Activated CD4-positive, alpha-beta memory T cell treated with anti-CD3 and anti-CD28 coated beads, Interleukin-2, amount 10 ng/mL, durations not matched to agents 7 days and 5 days (primary cell): ENCODE data around the gene PRKN. TPM values are rescaled to one million over a fixed set of nuclear protein-coding genes. Genes with fewer than 3 reads are reported as not detected.

ENCODE experiments used
- CTCF ChIA-PET: fragments of 350-600 bp; sonication (Branson Sonifier 250); formaldehyde crosslinking; loops from one replicate; lab custom pipeline; 2021; ENCODE audit warnings: antibody characterized with exemption, inconsistent platforms; lab: Charles Lee
- POLR2A ChIA-PET: fragments of 350-600 bp; sonication (Branson Sonifier 250); formaldehyde crosslinking; loops from one replicate; lab custom pipeline; 2021; ENCODE audit warnings: antibody characterized with exemption; lab: Charles Lee
- DNase-seq: peaks from one replicate; pipeline ENCODE4 v3.0.0-alpha.2; 2020
- H3K27ac Mint-ChIP-seq: one replicate; pipeline ENCODE4 v1.8.0; 2021; ENCODE audit warnings: mild to moderate bottlenecking, mixed read lengths
- H3K27me3 Mint-ChIP-seq: one replicate; pipeline ENCODE4 v1.8.0; 2021; ENCODE audit warnings: mixed read lengths
- H3K36me3 Mint-ChIP-seq: one replicate; pipeline ENCODE4 v1.8.0; 2021; ENCODE audit warnings: low read depth, mixed read lengths
- H3K4me1 Mint-ChIP-seq: one replicate; pipeline ENCODE4 v1.8.0; 2021; ENCODE audit warnings: mixed read lengths
- H3K4me3 Mint-ChIP-seq: one replicate; pipeline ENCODE4 v1.8.0; 2021; ENCODE audit warnings: mild to moderate bottlenecking, mixed read lengths
- H3K9me3 Mint-ChIP-seq: one replicate; pipeline ENCODE4 v1.8.0; 2021; ENCODE audit warnings: mixed read lengths
- total RNA-seq, 2 experiments: library from RNA; stranded (reverse); gene quantifications; one replicate each; pipeline ENCODE4 v1.2.3, GENCODE V29; 2021

Gene PRKN
- total RNA-seq, 2 experiments from 2014 or later, result 0.13 to 0.43 TPM

DNA sequence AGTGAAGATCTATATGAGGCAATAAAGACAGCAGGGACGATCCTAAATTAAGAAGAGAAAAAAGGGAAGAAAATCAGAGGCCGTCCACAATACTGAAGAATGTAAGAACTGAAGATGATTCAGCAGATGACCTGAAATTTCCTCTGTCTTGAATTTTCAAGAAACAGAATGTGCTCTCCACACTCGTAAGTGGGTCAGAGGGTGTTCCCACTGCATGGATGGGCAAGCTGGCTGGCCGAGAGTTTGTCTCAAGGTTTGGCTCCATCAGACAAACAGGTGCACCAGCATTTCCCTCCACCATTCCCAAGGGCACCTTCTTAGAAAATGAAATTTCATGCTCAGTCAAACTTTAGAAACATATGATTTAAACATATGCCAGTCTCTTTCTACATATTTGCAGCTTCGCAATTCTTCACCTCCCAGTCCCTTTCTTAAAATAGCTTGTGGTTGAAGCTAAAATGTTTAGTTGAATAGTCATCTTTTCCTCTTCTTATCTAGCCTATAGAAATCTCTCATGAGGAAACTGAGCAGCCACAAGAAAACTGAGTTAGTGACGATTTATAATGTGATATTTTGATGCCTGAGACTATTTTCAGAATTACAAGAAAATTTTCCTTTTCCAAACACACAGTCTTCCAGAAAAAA, 576.4 kb downstream of the PRKN start:
- Mint-ChIP-seq H3K4me3 (no peak overlapping the region), H3K36me3 (no peaks in the 10 kb centered on the region), H3K27ac (no peak overlapping the region), H3K9me3 (peaks cover 3% of the 10 kb centered on the region), H3K4me1 (no peaks in the 10 kb centered on the region), H3K27me3 (no peaks in the 10 kb centered on the region)
- ChIA-PET POLR2A (no interaction called here), CTCF (no interaction called here)
- no peak for DNase-seq

DNA sequence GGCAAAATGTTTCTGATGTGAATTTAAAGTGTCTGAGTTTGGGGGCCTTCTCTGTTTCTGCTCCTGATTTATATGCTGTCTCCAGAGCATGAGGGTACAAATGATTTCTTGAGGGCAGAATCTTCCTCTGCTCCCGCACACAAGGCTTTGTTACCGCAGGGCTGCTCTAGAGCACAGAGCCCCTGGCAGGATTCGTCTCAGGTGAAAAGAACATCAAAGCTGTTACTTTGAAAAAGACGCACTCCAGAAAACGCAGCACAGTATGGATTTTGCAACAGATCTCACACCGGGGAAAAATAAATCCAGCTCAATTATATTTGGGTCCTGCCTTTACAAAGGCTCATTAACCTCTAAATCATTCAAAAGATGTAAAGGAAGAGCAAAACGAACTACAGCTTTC, 577.3 kb downstream of the PRKN start:
- H3K4me1 Mint-ChIP-seq, result no peaks in the 10 kb centered on the region
- H3K4me3 Mint-ChIP-seq, result no peak overlapping the region
- no peaks in the 10 kb centered on the region for H3K36me3 Mint-ChIP-seq
- POLR2A ChIA-PET, result no interaction called here
- no peaks in the 10 kb centered on the region for H3K27me3 Mint-ChIP-seq
- CTCF ChIA-PET, result no interaction called here
- no peak overlapping the region for H3K27ac Mint-ChIP-seq
- peaks cover 5% of the 10 kb centered on the region for H3K9me3 Mint-ChIP-seq
- DNase-seq, result no peak

DNA sequence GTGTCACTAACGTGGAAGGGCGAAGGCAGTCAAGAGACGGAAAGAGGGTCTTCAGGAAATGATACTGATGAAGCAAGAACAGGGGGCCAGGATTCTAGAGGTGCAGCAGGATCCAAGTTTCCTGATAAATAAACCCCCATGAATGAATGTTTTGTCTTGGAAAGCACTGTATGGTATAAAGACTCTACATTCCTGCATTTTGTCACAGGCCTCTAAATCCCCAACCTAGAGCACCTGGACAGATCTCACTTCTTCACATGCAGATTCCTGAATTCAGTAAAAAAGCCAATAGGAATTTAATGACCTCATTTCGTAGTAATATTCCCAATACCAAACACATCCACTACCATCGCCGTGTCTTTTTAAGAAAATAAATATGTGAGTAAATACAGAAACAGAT, 577.8 kb downstream of the PRKN start:
- H3K9me3 Mint-ChIP-seq, result peaks cover 6% of the 10 kb centered on the region
- H3K27ac Mint-ChIP-seq, result no peak overlapping the region
- POLR2A ChIA-PET, result no interaction called here

DNA sequence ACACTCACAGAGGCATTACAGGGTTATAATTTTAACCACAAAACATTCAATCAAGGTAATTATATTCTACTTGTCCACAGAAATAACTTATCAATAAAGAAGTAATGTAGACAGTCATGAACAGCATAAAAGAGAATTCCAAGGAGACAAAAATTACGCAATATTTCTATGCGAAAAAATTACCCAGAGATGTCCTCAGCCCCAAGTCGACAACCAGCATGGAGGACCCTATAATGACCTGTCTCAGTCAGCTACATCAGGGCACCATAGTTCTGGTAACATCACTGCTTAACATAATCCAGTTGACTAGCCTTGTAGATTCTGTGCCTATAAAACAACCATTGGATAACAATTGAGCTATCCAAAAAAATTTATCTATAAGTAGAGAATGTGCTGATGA, 579.8 kb downstream of the PRKN start:
- ChIA-PET POLR2A (no interaction called here), CTCF (no interaction called here)
- H3K4me1 Mint-ChIP-seq, result no peaks in the 10 kb centered on the region
- no peak overlapping the region for H3K4me3 Mint-ChIP-seq
- no peak overlapping the region for H3K27ac Mint-ChIP-seq
- H3K9me3 Mint-ChIP-seq, result peaks cover 9% of the 10 kb centered on the region
- no peaks in the 10 kb centered on the region for H3K27me3 Mint-ChIP-seq
- DNase-seq, result no peak
- no peaks in the 10 kb centered on the region for H3K36me3 Mint-ChIP-seq

More for the DNA sequence above, 577.8 kb downstream of the PRKN start:
- H3K27me3 Mint-ChIP-seq, result no peaks in the 10 kb centered on the region
- no peak for DNase-seq
- no peaks in the 10 kb centered on the region for H3K36me3 Mint-ChIP-seq
- H3K4me1 Mint-ChIP-seq, result no peaks in the 10 kb centered on the region
- CTCF ChIA-PET, result no interaction called here
- no peak overlapping the region for H3K4me3 Mint-ChIP-seq

DNA sequence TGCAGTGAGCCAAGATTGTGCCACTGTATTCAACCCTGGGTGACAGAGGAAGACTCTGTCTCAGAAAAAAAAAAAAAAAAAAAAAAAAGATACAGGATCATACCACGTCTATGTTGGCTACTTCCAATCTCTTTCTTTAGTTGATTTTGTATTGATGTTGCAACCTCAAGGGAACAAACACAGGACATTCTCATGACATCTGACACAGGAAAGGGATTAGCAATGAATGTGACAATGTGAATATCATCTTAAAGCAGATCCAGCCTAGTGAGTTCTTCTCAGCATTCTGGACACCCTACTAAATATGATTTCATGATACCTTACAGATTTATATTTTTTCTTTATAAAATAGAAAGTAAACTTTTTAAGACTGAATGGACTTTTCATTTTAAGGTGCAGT, 580.3 kb downstream of the PRKN start:
- H3K27ac Mint-ChIP-seq, result no peak overlapping the region
- POLR2A ChIA-PET, result no interaction called here

DNA sequence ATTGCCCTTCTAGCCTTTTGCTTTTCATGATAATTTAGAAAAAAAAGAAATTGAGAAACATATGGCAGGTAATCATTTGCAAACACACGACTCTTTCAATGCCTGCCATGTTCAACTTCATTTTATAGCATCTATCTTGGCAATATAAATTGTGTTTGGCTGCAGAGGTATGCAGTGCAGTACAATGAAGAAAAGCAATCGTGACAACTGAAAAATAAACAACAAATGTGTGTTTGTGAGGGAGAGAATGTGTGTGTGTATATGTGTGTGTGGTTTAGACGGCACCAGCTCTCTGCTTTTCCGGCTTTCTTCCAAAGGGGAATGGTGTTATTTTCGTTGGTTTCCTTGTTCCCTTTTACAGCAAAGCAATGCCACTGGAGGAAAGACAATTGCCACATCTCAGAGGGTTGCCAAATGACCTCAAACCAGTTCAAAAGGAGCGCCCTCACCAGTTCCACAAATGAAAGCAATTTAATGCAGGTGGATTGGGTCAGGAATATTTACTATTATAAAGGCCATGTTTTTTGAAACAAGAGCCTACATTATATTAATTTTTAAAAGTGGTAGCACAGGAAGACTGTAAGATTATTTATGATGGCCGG, 587.2 kb downstream of the PRKN start:
- ChIA-PET CTCF (no interaction called here), POLR2A (no interaction called here)
- Mint-ChIP-seq H3K9me3 (peaks cover 13% of the 10 kb centered on the region), H3K27ac (no peak overlapping the region), H3K4me1 (no peaks in the 10 kb centered on the region), H3K4me3 (no peak overlapping the region), H3K27me3 (no peaks in the 10 kb centered on the region), H3K36me3 (no peaks in the 10 kb centered on the region)
- no peak for DNase-seq

More for the DNA sequence above, 580.3 kb downstream of the PRKN start:
- no peak for DNase-seq
- Mint-ChIP-seq H3K9me3 (peaks cover 9% of the 10 kb centered on the region), H3K4me1 (no peaks in the 10 kb centered on the region), H3K4me3 (no peak overlapping the region), H3K27me3 (no peaks in the 10 kb centered on the region), H3K36me3 (no peaks in the 10 kb centered on the region)
- CTCF ChIA-PET, result no interaction called here

DNA sequence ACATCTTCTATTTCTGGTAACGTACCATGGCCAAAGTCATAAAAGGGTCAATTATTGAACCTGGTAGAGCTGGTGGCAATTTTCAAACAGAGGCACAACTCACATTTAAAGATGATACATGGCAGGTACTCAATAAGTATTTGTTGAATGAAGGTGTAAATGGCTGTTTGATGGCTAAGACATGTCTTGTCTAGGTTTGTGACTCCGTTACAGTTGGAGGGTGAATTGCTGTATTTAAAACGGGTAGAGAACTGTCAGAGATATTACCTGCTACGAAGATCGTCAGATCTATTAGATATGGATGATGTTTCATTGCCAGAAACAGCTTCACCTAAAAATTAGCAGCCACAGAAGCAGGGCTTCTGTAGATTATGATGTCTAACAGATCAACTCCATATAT, 601.9 kb downstream of the PRKN start:
- no peaks in the 10 kb centered on the region for H3K27me3 Mint-ChIP-seq
- CTCF ChIA-PET, result no interaction called here
- peaks cover 3% of the 10 kb centered on the region for H3K9me3 Mint-ChIP-seq
- DNase-seq, result no peak
- no peaks in the 10 kb centered on the region for H3K36me3 Mint-ChIP-seq
- no peak overlapping the region for H3K4me3 Mint-ChIP-seq
- no peak overlapping the region for H3K27ac Mint-ChIP-seq
- POLR2A ChIA-PET, result no interaction called here
- no peaks in the 10 kb centered on the region for H3K4me1 Mint-ChIP-seq

DNA sequence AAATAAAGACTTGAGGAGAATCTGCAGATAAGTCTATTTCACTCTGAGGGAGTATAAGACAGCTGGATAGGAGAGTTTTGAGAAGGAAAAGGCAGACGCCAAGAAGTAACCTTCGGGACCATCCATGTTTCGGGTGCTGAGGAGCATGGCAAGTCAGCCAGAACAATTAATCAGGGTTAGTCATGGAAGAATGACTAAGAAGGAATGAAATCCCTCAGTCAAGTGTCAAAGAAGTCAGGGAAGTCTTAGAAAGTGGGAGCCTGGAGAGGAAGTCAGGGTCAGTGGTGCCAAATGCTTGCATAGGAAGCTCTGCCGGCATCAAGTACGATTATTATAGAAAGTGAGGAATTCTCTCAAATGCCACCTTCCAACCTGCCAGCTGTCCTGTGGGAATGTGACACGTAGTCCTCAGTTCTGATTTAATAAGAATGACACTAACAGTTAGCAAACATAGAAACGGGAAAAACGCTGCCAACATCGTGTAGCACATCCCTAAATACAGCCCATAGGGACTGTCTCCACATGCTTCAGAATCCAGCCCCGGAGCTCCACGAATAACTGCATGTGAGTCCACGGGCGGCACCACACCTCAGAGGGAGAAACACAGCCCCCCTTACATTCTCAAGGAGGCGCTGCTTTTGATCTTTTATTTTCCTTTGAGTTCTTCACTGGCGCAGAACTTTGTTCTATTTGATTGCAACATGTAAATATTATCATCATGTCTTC, 602.7 kb downstream of the PRKN start:
- POLR2A ChIA-PET, result no interaction called here
- CTCF ChIA-PET, result interaction anchor here (0.6 kb wide), 1 partner anchor 919 kb away, joined by 3 read pairs; no protein-coding TSS in a partner anchor
- Mint-ChIP-seq H3K9me3 (peaks cover 3% of the 10 kb centered on the region), H3K27me3 (no peaks in the 10 kb centered on the region), H3K27ac (no peak overlapping the region), H3K4me3 (no peak overlapping the region), H3K36me3 (no peaks in the 10 kb centered on the region), H3K4me1 (no peaks in the 10 kb centered on the region)
- DNase-seq, result no peak

DNA sequence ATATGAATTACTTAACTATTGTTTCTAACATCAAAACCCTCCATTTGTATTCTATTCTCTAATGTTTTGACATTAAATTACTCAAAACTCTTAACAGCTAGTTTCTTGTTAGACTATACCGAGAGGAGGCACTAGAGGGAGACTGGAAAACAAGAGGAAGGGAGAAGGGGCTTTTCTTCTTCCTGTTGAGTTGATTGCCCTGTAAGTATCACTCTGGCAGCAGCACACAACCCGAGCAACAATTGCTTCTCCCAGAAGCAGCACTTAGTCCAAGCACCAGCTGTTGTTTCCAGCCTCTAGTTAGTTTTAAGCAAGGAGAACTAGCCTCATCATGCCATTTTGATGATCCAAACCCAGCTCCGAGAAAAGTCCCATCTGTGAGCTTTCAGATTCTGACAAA, 603.8 kb downstream of the PRKN start:
- H3K27ac Mint-ChIP-seq, result no peak overlapping the region
- H3K27me3 Mint-ChIP-seq, result no peaks in the 10 kb centered on the region
- CTCF ChIA-PET, result no interaction called here
- H3K9me3 Mint-ChIP-seq, result peaks cover 3% of the 10 kb centered on the region
- H3K36me3 Mint-ChIP-seq, result no peaks in the 10 kb centered on the region
- H3K4me3 Mint-ChIP-seq, result no peak overlapping the region
- DNase-seq, result no peak
- POLR2A ChIA-PET, result no interaction called here
- peaks cover 2% of the 10 kb centered on the region for H3K4me1 Mint-ChIP-seq

DNA sequence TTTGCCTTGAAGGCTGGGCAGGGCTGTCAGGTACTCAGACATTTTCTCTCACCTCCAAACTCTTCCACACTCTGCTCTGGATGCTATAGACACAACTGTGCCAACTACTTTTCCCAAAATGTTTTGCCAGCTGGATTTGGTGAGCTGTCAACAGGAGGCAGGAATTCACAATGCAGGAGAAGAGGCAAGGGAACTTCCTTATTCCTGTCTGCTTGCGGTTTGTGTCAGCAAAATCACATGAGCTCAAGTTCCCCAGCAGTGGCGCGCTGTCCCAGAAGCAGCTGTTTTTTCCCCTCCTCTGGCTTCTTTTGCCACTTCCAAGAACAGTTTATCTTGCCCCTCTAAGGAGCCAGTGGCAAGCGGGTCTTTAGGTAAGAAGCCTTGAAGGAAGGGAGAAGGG, 608.2 kb downstream of the PRKN start:
- no peaks in the 10 kb centered on the region for H3K36me3 Mint-ChIP-seq
- peaks cover 6% of the 10 kb centered on the region for H3K9me3 Mint-ChIP-seq
- H3K27me3 Mint-ChIP-seq, result no peaks in the 10 kb centered on the region
- CTCF ChIA-PET, result no interaction called here
- H3K4me3 Mint-ChIP-seq, result no peak overlapping the region
- no peak for DNase-seq
- POLR2A ChIA-PET, result no interaction called here
- no peak overlapping the region for H3K27ac Mint-ChIP-seq
- H3K4me1 Mint-ChIP-seq, result peaks cover 2% of the 10 kb centered on the region

DNA sequence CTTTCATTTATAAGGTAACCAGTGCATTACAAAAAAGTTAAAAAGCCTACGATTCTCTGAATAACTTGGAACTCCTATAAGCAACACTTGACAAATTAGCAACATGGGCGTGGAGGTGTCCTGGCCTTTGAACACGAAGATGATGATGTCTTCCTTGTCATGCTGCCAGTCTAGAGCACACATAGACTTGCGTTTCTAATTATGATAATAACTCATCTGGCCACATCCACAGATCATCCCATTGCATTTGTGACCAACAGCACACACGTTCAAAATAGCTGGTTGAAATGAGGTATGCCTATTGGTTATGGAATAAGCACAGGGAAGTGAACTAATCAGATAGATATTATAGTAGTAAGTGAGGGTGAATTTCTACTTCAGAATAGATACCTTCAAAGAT, 608.9 kb downstream of the PRKN start:
- CTCF ChIA-PET, result no interaction called here
- DNase-seq, result no peak
- no peaks in the 10 kb centered on the region for H3K27me3 Mint-ChIP-seq
- H3K36me3 Mint-ChIP-seq, result no peaks in the 10 kb centered on the region
- peaks cover 6% of the 10 kb centered on the region for H3K9me3 Mint-ChIP-seq
- no peak overlapping the region for H3K4me3 Mint-ChIP-seq
- POLR2A ChIA-PET, result no interaction called here
- no peak overlapping the region for H3K27ac Mint-ChIP-seq
- H3K4me1 Mint-ChIP-seq, result peaks cover 2% of the 10 kb centered on the region

DNA sequence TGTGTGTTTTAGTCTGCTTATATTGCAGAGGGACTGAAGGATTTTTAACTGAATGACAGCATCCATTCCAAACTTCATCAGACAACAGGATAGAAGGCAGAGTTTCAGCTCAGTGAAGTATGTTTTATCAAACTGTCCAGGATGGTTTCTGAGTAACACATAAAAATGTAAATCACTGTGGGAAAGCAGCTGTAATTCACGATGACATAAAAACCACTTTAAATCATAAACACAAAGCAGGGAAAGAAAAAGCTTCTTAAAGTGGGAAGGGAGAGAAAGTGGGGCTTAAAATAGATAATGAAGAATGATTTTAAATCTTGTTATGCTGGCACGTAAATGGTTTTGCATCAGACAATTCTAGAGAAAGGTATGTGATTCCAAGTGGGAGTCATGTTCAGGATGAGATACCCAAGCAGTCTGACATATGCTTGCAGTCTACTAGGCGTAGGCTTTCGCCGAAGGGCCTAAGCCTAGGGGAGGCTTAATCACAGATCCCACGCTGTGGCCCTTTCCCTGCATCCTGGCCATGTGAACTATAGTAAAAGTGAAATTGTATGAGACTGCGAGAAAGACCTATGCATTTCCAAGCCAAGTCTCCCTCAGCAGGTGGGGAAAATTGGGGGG, 610.6 kb downstream of the PRKN start:
- H3K27ac Mint-ChIP-seq, result no peak overlapping the region
- ChIA-PET CTCF (no interaction called here), POLR2A (no interaction called here)
- no peaks in the 10 kb centered on the region for H3K27me3 Mint-ChIP-seq
- DNase-seq, result no peak
- H3K4me3 Mint-ChIP-seq, result no peak overlapping the region
- H3K4me1 Mint-ChIP-seq, result peaks cover 2% of the 10 kb centered on the region
- H3K36me3 Mint-ChIP-seq, result no peaks in the 10 kb centered on the region
- H3K9me3 Mint-ChIP-seq, result peaks cover 6% of the 10 kb centered on the region

DNA sequence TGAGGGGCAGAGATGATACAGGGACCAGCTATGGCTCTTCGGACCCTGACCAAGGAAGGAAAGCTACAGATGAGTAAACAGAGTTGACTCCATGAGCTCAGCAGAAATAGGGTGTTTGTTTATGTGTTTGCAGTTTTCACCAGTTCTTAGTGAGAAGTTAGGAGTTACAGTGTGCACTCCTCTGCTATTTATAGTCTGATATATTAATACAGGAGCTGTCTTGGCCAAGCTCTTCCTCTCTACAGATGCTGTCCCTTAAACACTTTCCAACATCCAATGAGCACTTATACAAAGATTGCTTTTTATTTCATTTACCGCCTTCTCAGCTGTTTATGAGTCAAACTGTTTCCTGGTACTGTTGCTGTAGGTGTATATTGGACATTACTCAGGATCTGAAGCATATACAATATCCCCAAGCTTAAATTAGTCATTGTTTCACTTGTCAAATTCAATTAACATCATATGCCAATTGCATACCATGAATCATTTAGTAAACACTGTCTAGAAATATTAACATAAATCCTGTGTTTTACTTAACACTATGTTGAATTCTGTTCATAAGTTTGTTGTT, 618.0 kb downstream of the PRKN start:
- DNase-seq, result no peak
- peaks cover 5% of the 10 kb centered on the region for H3K9me3 Mint-ChIP-seq
- no peaks in the 10 kb centered on the region for H3K4me1 Mint-ChIP-seq
- ChIA-PET POLR2A (no interaction called here), CTCF (interaction anchor here (1.0 kb wide), 1 partner anchor 11 kb away, joined by 3 read pairs; no protein-coding TSS in a partner anchor)
- no peaks in the 10 kb centered on the region for H3K36me3 Mint-ChIP-seq
- no peaks in the 10 kb centered on the region for H3K27me3 Mint-ChIP-seq
- no peak overlapping the region for H3K4me3 Mint-ChIP-seq
- H3K27ac Mint-ChIP-seq, result no peak overlapping the region
